ENCODE results near the gene RO60.

The RO60 gene

DNA sequence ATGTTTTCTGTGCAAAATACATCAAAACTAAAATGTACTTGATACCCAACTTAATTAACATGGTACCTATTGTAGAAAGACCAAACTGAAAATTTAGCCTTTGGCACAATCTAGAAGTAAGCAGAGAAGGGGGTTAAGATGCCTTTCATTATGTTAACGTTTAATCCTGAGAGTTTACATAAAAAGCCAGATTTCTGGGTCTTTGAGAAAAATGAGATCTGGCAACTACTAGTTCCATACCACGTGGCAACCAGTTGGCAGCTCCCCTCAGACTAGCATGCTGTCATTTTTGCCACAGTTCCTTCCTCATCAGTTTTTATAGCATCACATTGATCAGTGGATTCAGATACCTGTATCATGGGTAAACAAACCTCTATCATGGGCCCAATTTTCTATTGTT lies 1.5 kb downstream of the RO60 start:
- no peak for DNase-seq (ENCODE audit: low read depth in 2 of 2)

DNA sequence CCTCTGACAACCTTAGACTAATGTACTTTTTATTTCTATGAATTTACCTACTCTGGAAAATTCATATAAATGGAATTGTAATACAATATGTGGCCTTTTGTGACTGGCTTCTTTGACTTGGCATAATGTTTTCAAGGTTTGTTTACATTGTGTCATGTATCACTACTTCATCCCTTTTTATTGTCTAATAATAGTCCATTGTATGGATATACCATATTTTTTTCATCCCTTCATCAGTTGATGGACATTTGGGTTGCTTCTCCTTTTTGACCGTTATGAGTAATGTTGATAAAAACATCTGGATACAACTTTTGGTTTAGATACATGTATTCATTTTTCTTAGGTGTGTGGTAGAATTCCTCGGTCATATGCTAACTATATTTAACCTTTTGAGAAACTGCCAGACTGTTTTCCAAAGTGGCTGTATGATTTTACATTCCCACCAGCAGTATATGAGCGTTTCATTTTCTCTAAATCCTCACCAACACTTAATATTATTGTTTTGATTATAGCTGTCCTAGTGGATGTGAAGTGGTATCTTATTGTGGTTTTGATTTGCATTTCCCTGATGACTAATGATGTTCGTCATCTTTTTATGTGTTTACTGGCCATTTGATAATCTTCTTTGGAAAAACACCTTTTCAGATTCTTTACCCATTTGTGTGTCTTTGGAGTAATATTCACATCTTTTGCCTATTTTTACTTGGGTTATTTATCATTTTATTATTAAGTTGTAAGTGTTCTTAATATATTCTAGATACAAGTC lies 3.5 kb downstream of the RO60 start:
- DNase-seq (ENCODE audit: low read depth in 2 of 2) = no peak

DNA sequence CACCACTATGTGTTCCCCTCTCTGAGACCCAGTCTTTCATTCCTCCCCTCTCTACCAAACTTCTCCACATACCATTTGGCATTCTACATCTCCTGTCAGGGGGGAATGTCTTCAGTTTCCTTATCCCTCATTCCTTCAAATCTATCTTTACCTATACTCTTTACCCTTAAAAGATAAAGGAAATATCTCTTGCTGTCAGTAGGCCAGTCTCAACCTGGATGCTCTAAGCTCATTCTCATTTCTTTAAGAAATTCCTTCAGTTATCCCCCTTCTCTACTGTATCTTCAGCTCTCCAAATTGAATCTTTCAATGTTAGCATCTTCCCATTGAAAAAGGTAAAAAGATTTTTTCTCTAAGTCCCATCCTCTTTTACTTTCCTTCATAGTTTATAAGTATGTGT lies 6.5 kb downstream of the RO60 start:
- DNase-seq (ENCODE audit: low read depth in 2 of 2) = no peak

DNA sequence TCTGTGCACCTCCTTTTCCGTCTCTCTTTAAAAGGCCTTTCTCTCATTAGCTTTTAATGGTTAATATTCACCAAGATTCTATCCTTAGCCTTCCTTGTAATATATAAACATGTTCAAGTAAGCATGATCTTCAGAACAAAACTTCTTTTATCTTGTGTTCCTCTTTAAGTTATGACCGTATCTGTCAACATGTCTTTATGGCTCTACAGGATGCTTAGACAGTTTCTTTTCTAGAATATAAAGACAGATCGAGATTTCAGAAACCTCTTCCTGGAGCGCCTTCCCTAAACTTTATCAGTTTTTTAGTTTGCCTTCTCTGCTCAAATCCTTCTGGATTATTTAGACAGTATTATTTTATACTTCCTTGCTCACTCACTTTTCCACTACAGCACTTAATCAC lies 7.2 kb downstream of the RO60 start:
- DNase-seq (ENCODE audit: low read depth in 2 of 2) = no peak

DNA sequence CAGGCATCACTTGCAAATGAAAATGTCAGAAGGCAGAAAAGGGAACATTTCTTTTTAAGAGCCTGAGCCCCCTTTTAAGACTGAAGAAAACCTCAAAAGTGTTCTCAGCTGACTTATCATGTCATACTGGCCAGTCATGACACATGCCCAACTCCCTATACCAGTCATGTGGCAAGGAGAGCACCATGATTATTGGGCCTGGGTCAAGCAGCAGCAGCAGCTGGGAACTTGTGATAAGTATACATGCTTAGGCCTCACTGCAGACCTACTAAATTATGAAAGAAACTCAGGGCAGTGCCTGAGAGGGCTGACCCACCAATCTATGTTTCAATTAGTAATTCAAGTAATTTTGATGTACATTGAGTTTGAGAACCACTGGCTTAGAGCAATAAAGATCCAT lies 8.6 kb downstream of the RO60 start:
- DNase-seq (ENCODE audit: low read depth in 2 of 2) = no peak

GRCh38 chr1:193069748-193070385 lies 10.5 kb downstream of the RO60 start:
- no peak for DNase-seq (ENCODE audit: low read depth in 2 of 2)

- DNase-seq (ENCODE audit: low read depth in 2 of 2) = no peak
These were observed 11.0 kb downstream of the RO60 start for GRCh38 chr1:193070386-193070753.

DNA sequence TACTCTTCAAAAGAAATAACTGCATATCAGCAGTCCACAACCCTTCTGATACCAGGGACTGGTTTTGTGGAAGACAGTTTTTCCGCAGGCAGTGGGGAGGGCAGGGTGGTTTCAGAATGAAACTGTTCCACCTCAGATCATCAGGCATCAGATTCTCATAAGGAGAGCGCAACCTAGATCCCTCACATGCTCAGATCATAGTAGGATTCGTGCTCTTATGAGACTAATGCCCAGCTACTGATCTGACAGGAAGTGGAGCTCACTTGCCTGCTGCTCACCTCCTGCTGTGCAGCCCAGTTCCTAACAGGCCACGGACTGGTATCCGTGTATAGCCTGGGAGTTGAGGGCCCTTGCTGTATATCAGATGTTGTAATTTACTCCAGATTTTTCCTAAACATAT lies 11.5 kb downstream of the RO60 start:
- no peak for DNase-seq (ENCODE audit: low read depth in 2 of 2)

DNA sequence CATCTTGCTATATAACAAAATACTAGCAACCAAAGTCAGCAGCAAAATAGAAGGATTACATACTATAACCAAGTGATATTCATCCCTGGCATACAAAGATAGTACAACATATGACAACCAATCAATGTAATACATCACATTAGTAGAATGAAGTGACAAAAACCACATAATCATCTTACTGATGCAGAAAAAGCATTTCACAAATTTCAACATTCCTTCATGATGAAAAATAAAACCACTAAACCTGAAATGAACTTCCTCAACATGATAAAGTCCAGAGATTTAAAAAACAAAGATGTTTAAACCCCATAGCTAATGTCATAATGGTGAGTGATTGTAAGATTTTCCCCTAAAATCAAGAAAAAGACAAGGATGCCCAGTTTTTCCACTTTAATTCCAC lies 18.6 kb downstream of the RO60 start:
- DNase-seq (ENCODE audit: low read depth in 2 of 2) = no peak

GRCh38 chr1:193079187-193079586 lies 19.8 kb downstream of the RO60 start:
- DNase-seq (ENCODE audit: low read depth in 2 of 2) = no peak

DNA sequence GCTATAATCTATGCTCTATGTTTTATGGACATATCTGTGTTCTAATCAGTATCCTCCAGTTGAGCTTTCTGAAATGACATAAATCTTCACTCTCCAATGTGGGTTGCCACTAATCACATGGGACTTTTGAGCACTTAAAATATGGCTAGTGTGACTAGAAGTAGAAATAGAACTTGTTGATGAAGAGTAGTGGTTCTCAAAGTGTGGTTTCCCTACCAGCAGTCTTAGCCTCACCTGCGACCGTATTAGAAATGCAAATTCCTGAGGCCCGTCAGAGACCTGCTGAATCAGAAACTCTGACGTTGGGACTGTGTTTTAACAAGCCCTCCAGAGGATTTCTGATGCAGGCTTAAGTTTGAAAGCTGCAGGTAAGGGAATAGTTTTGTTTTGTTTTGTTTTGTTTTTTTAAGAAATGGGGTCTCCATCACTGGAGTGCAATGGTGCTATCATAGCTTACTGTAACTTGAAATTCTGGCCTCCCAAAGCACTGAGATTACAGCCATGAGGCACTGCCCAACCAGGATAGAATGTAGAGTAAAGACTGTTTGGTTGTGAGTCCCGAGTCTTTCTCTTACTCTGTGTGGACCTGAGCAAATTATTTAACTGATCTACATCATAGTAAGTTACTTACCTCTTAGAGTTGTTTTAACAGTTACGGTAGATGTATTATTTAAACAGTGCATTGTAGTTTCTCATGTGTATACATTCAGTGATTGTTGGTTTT lies 24.1 kb downstream of the RO60 start:
- no peak for DNase-seq (ENCODE audit: low read depth in 2 of 2)

DNA sequence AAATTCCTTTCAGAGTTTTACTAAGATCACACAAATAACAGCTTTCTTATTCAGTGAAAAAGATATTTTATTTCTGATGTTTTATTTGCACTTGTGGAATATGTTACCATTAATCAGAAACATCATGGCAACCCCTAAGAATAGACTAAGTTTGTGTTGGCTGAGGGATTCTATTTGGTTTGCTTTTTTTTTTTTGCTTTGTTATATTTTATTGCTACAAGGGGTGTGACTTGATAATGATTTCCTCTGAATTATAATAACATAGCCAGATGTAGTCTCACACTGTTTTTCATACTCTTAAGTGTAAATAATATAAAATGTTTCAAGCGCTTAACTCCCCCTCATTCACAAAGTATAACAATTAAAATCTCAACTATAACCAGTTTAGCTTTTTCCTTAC lies 25.9 kb downstream of the RO60 start:
- no peak for DNase-seq (ENCODE audit: low read depth in 2 of 2)

GRCh38 chr1:193086342-193086741 lies 26.9 kb downstream of the RO60 start:
- DNase-seq (ENCODE audit: low read depth in 2 of 2) = no peak

GRCh38 chr1:193087893-193088292 lies 28.5 kb downstream of the RO60 start:
- DNase-seq (ENCODE audit: low read depth in 2 of 2) = no peak

DNA sequence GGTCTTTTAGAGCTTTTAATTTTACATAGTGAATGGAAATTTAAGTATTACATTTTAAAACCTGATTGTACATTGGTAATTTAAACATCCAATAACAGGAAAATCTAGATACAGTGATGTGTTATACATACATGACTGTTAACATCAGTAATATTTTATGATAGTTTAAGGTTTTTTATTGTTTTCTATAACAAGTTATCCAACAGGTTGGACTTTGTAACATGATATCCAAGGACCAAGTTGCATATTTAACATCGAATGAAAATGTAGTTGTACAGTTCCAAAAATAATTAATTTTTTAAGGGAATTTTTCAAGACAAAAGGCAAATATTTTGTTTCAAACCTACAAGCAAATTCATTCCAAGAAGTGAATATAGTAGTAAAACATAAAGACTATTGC lies 31.5 kb downstream of the RO60 start:
- DNase-seq (ENCODE audit: low read depth in 2 of 2) = no peak

- DNase-seq (ENCODE audit: low read depth in 2 of 2) = no peak
These were observed 34.7 kb downstream of the RO60 start for GRCh38 chr1:193094112-193094511.

- DNase-seq (ENCODE audit: low read depth in 2 of 2) = no peak
These were observed 43.2 kb downstream of the RO60 start for GRCh38 chr1:193102662-193103061.

- no peak for DNase-seq (ENCODE audit: low read depth in 2 of 2)
These were observed 44.5 kb downstream of the RO60 start for GRCh38 chr1:193103759-193104501.

GRCh38 chr1:193104502-193104906 lies 45.1 kb downstream of the RO60 start:
- no peak for DNase-seq (ENCODE audit: low read depth in 2 of 2)

DNA sequence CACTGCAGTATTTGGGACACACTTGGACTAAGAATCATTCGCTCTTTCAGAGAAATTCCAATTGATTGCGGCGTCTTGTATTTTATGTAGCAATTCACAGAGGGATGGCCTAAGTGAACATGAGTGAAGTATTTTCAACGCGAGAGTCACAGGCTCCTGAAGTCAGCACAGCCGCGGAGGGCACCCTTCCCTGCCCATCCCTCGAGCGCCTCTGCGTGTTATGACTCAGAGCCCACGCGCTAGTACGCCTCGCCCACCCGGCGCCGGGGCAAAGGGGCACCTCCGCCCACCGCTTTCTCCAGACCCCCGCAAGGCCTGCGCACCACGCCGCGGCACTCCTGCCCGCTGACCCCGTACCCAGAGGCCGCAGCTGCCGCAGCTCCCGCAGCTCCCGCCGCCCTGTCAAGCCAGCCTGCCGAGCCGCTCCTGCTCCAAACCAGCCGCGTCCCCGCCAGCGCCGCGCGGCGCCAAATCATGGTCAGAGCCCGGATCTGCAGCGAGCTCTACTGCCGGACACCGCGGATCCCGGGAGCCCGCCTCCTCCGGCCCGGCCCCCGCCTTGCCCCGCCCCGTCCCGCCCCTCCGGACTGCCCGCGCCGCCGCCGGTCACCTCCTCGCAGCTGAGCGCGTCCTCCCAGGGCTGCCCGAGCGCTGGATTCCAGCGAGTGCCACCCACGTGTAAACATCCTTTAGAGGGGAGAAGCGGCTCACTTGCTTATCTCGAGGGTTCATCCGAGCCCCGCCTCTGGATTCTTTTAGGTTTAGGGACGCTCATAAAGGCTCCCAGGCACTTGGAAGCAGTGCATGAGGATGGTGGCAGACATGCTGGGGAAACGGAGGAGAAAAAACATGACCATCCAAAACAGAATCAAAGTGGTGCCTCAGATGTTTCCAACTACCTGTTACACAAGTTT lies 45.8 kb downstream of the RO60 start, which contains the start of gene GLRX2:
Gene GLRX2 (minus strand): TSS at position 508 of the 914 bp plus-strand sequence. CDS start 32 bp downstream, at position 476.
- DNase-seq (ENCODE audit: low read depth in 2 of 2) = peak; percentile 35 to 38

GRCh38 chr1:193105821-193106177 lies 46.4 kb downstream of the RO60 start:
- no peak for DNase-seq (ENCODE audit: low read depth in 2 of 2)

Measured in stimulated activated CD4-positive, alpha-beta T cell treated with anti-CD3 and anti-CD28 coated beads, Interleukin-15, amount 100 ng/mL, for 48 hours (primary cell).